ENCODE results near the gene OTUD1.

- TF ChIP-seq EP300 (IDR thresholded peaks at IDR 0.05; ENCODE audit: low read depth) = no peak
- no peak for TF ChIP-seq CTCF (IDR thresholded peaks at IDR 0.05)
- TF ChIP-seq POLR2A (IDR thresholded peaks at IDR 0.05) = no peak
- no peak for TF ChIP-seq POLR2AphosphoS5 (IDR thresholded peaks at IDR 0.05)
Observed at GRCh38 chr10:23435378-23435777, 3.5 kb upstream of the OTUD1 start.

Measured in transverse colon (tissue), 4 donors.